ENCODE data around the gene ENDOG. TPM values are rescaled to one million over a fixed set of nuclear protein-coding genes. Genes with fewer than 3 reads are reported as not detected.

Gene ENDOG
- total RNA-seq, 1 donor from 2014 or later = 31.3 TPM

GRCh38 chr9:128800061-128800460, 18.2 kb upstream of the ENDOG start:
- DNase-seq (ENCODE audit: low read depth) = no peak

DNA sequence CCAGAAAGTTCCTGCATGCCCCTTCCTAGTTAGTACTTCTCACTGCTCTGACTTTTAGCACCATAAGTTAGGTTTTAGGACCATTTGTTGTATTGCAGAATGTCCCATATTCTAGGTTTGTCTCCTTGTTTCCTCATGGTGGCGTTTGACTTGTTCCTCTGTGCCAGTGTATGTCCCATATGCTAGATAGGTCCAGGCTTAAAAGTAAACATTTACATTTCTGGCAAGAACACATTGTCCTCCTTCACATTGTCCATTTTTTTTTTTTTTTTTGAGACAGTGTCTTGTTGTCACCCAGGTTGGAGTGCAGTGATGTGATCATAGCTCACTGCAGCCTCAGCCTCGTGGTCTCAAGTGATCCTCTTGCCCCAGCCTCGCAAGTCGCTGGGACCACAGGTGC, 15.8 kb upstream of the ENDOG start:
- no peak for DNase-seq (ENCODE audit: low read depth)

DNA sequence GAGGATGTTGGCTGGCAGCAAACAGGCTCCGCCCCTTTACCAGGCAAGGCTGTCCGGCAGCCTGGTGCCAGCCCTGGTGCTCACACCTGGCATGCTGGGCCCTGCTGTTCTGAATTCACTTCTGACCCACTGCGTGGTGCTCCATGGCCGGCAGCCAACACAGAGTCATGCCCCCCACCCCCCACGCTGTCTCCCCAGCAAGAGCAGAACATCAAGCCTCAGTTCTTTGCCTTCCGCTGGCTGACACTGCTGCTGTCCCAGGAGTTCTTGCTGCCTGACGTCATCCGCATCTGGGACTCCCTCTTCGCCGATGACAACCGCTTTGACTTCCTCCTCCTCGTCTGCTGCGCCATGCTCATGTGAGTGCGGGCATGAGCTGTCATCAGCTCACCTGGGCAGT, 12.6 kb upstream of the ENDOG start:
- no peak for DNase-seq (ENCODE audit: low read depth)

DNA sequence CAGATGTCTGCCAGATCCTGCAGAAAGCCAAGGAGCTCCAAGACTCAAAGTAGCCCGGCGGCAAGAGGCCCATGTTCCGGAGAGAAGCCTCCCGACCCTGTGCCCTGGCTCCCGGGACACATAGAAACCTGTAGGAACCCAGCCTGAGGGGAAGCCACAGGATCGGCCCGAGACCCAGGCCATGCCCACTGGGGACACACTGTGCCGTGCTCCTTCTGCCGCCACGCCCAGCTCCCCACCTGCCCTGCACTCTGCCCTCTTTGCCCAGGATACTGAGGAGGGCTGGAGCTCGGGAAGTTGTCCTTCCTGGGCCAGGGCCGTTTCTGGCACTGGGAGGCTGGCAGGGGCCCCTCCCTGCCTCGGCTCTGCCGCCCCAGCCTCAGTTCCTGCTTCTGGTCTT, 10.5 kb upstream of the ENDOG start:
- no peak for DNase-seq (ENCODE audit: low read depth)

DNA sequence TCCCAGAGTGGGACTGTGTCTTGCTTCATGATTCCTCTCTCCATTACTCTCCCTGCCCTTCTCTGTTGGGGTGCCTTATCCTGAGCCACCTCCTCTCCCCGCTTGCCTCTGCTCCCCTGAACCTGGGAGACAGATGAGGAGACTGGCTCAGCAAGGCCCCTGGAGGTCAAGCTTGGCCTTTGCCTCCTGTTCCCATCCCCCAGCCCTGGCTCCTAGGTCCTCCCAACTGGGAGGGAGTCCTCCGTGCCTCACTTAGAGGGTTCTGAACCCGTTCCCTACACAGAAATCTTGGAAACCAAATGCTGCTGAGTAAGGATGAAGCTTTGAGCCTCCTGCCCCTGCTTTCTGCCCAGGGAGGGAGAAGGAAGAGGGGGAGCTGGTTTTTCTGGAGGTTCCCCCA, 9.8 kb upstream of the ENDOG start:
- no peak for DNase-seq (ENCODE audit: low read depth)

DNA sequence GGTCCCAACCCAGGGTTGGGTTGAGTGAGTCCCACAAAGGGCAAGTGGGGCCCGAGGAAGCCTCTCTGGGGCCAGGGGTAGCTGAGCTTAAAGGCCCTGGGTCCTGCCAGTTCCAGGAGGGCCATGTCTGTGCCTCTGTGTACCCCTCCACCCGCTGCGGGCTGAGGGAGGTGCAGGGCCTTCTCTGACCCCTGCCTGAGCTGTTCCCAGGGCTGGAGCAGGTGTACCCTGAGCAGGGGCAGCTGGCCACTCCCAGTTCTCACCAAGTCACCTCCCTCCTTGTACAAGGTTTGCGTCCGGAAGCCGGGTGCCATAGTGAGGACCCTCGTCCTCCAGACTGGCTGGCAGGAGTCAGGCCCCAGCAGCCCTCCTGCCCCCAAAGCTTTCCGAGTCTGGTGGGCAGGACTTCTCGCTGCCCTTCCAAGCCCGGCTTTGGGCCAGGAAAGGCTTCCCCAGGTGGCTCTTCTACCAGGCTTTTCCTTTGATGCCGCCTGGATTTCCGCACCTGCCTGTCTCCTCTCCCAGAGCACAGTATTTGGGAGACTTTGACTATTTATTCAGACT, 9.2 kb upstream of the ENDOG start:
- DNase-seq (ENCODE audit: low read depth) = no peak

- no peak for DNase-seq (ENCODE audit: low read depth)
Measured at GRCh38 chr9:128809831-128810230, 8.5 kb upstream of the ENDOG start.

DNA sequence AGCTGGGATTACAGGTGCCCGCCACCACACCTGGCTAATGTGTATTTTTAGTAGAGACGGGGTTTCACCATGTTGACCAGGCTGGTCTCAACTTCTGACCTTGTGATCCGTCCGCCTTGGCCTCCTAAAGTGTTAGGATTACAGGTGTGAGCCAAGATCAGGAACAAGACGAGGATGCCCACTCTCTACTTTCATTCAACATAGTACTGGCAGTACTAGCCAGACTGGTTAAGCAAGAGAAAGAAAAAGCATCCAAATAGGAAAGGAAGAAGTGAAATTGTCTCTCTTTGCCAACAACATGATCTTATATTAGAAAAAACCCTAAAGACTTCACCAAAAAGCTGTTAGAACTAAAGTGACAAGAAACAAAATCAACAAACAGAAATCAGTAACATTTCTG, 7.4 kb upstream of the ENDOG start:
- DNase-seq (ENCODE audit: low read depth) = no peak

DNA sequence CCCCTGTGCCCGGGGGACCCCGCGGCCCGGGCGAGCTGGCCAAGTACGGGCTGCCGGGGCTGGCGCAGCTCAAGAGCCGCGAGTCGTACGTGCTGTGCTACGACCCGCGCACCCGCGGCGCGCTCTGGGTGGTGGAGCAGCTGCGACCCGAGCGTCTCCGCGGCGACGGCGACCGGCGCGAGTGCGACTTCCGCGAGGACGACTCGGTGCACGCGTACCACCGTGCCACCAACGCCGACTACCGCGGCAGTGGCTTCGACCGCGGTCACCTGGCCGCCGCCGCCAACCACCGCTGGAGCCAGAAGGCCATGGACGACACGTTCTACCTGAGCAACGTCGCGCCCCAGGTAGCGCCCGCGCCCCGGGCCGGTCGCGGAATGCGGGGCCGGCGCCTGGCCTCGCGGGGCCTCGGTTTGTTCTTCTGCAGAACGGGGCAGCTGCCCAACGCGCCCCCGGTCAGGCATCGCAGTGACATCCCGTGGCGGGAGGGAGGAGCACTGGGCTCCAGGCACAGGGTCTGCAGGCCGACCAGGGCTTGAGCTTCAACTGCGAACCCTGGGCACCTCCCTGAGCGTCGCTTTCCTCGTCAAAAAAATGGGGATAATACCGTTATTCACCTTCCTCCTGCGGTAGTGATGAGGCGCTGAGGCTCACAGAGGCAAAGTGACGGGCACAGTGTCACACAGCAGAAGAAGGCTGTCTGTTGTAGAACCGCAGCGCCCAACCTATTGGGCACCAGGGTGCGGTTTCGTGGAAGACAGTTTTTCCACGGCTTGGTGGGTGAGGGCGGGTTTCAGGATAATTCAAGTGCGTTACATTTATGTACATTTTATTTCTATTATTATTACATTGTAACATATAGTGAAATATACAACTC, 777 bp downstream of the ENDOG start:
- no peak for DNase-seq (ENCODE audit: low read depth)

DNA sequence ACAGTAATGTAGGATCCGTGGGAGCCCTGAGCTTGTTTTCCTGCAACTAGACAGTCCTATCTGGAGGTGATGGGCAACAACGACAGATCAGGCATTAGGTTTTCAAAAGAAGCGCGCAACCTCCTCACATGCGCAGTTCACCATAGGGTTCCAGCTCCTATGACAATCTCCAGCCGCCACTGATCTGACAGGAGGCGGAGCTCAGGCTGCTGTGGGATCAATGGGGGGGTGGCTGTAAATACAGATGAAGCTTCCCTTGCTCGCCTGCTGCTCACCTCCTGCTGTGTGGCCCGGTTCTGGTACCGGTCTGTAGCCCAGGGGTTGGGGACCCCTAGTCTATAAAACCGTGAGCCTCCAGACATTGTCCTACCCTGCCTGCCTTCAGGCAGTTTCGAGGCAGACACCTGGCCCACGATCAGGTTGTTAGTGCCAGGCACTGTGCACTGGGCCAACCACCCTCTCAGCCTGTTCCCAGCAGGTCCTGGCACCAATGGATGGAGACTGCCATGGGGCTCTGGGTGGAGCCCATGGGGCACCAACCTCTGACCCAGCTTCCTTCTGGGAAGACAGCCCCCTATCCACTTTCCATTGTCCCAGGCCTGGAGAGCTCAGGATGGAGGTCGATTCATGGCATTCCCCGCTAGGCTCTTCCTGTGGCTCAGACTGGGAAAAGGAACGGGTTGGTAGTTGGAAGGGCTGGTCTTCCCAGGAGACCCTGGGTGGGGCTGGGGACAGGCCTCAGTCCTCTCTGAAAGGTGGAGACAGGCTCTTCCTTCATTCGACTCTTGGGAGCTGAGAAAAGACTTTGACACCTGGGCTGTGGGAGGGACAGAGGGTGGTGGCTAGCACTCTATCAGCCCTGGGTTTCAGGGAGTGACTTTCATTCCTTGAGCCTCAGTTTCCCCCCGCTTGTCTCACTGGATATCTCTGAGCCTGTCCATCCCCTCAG, 1.7 kb downstream of the ENDOG start:
- no peak for DNase-seq (ENCODE audit: low read depth)

DNA sequence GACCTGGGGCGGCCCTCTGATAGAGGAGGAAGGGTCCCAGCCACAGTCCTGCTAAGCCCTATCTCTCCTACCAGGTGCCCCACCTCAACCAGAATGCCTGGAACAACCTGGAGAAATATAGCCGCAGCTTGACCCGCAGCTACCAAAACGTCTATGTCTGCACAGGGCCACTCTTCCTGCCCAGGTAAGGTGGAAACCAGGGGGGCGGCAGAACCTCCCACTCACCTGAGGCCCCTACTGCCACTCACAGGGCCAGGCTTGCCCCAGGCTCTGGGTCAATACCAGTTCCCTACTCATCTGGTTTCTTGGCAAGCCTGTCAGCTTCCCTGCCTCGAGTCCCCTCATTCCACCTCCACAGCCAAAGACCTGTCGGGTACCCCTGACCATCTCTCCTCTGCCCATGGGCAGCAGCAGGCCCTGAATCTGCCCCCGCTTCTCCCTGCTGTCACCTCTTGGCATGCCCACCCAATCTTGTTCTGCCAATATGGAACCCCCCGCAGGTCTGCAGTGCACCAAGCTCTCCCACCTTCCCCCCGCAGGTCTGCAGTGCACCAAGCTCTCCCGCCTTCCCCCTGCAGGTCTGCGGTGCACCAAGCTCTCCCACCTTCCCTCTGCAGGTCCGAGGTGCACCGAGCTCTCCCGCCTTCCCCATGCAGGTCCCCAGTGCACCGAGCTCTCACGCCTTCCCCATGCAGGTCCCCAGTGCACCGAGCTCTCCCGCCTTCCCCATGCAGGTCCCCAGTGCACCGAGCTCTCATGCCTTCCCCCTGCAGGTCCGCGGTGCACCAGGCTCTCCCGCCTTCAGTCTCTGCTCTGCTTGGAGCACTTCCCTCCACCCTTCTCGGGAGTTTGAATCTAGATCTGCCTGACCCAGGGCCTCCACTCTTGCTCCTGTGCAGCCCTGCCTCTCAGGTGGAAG, 2.6 kb downstream of the ENDOG start:
- DNase-seq (ENCODE audit: low read depth) = no peak

DNA sequence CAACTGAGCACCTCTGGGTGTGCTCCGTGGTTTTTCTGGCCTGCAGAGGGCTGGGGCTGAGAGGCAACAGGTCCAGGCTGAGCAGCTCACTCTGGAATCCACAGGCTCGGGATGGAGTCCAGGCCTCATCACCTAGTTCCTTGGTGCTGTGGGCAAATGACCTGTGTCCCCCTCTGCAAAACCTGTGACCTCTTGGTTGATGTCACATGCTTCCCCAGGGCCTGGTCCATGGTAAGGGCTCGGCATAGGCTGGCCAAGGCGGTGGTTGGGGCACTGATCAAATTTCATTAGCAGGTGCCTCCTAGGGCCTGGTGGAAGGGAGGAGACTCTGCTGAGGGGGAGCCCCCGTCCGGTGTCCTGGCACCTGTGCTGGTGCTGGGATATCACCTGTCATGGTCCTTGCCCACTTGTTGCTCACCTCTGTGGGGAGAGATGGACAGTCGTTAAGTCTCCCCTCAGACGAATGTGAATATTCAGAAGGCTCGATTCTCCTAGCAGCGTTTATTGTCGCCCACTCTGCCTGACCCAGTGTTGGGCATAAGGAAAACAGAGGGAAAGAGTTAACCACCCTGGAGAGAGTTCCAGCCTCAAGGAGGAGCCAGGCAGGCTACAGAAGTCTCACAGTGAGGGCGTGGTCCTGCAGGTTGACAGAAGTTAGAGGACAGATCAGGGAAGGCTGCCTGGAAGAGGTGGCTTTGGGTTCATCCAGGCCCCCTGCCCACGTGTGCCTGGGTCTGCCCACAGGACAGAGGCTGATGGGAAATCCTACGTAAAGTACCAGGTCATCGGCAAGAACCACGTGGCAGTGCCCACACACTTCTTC, 3.5 kb downstream of the ENDOG start:
- no peak for DNase-seq (ENCODE audit: low read depth)

DNA sequence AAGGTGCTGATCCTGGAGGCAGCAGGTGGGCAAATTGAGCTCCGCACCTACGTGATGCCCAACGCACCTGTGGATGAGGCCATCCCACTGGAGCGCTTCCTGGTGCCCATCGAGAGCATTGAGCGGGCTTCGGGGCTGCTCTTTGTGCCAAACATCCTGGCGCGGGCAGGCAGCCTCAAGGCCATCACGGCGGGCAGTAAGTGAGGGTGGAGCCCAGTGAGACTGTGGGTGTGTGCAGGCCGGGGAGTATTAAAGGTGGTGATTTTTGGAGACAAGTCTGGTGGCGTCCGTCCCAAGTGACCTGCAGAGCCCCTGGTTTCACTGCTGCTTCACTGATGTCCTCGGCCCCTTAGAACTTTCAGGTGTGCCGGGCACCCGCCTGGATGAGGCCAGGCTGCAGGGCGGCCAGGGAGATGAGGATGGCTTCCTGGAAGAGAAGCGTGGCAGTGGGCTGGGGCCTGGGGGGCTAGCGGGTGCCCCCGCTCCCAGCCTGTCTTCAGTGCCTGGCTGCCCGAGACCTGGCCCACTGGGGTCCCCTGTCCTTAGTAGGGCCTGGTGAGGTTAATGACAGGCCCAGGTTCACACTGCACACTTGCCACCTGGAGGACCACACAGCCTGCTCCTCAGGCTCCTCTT, 4.2 kb downstream of the ENDOG start:
- DNase-seq (ENCODE audit: low read depth) = no peak

DNA sequence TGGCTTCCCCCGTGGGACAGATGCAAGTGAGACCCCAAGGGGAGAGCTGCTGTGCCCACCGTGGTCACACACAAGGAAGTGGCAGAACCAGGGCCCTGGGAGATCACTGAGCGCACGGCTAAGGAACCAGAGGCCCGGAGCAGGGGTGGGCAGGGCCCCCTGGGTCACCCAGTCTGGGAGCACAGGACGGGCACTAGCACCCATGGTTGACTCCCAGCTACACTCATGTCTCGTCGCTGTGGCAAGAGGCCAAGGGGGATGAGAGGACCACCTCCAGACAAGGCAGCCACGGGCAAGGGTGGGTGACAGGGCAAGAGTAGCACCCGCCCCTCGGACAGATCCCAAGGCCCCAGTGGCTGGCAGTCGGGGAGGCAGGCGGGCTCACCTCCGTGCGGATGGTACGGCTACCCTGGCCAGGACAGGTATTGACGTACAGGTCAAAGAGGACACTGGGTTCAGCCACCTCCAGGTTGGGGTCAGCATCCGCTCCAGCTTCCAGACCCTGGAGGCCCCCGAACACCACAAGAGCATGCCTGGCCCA, 5.1 kb downstream of the ENDOG start:
- no peak for DNase-seq (ENCODE audit: low read depth)

- DNase-seq (ENCODE audit: low read depth) = no peak
Measured at GRCh38 chr9:128823903-128824406, 5.7 kb downstream of the ENDOG start.

GRCh38 chr9:128824911-128825310, 6.6 kb downstream of the ENDOG start:
- no peak for DNase-seq (ENCODE audit: low read depth)

- DNase-seq (ENCODE audit: low read depth) = no peak
Measured at GRCh38 chr9:128825923-128826700, 7.8 kb downstream of the ENDOG start.

- DNase-seq (ENCODE audit: low read depth) = no peak
Measured at GRCh38 chr9:128828267-128828666, 10.0 kb downstream of the ENDOG start.

All from renal cortical epithelial cell (primary cell).